Activated CD4-positive, alpha-beta T cell treated with anti-CD3 and anti-CD28 coated beads for 1 hour (primary cell): ENCODE data around the gene COL13A1.

ENCODE experiments used
- DNase-seq: peaks from one replicate; pipeline ENCODE4 v3.0.0-alpha.2; 2020

Gene COL13A1

GRCh38 chr10:69913606-69914382 is 112.1 kb downstream of the COL13A1 start:
- DNase-seq, result no peak

- peak; percentile 18 for DNase-seq
These were observed 112.9 kb downstream of the COL13A1 start for GRCh38 chr10:69914398-69915214.

GRCh38 chr10:69915215-69915560 is 113.5 kb downstream of the COL13A1 start:
- no peak for DNase-seq

GRCh38 chr10:69916118-69916517 is 114.4 kb downstream of the COL13A1 start:
- no peak for DNase-seq

GRCh38 chr10:69918036-69918435 is 116.3 kb downstream of the COL13A1 start:
- DNase-seq, result no peak

- DNase-seq, result no peak
These were observed 117.5 kb downstream of the COL13A1 start for GRCh38 chr10:69919250-69919649.

GRCh38 chr10:69925111-69925510 is 123.4 kb downstream of the COL13A1 start:
- no peak for DNase-seq

- DNase-seq, result no peak
These were observed 126.6 kb downstream of the COL13A1 start for GRCh38 chr10:69928339-69928738.

GRCh38 chr10:69929575-69929974 is 127.9 kb downstream of the COL13A1 start:
- no peak for DNase-seq

- no peak for DNase-seq
These were observed 133.1 kb downstream of the COL13A1 start for GRCh38 chr10:69934768-69935167.

- DNase-seq, result no peak
These were observed 134.4 kb downstream of the COL13A1 start for GRCh38 chr10:69936091-69936490.

- DNase-seq, result no peak
These were observed 136.9 kb downstream of the COL13A1 start for GRCh38 chr10:69938541-69938991.

GRCh38 chr10:69939061-69939460 is 137.4 kb downstream of the COL13A1 start:
- no peak for DNase-seq

GRCh38 chr10:69939481-69939880 is 137.8 kb downstream of the COL13A1 start:
- DNase-seq, result no peak

- no peak for DNase-seq
These were observed 140.0 kb downstream of the COL13A1 start for GRCh38 chr10:69941730-69942129.

- DNase-seq, result no peak
These were observed 141.7 kb downstream of the COL13A1 start for GRCh38 chr10:69943292-69943820.

- no peak for DNase-seq
These were observed 143.1 kb downstream of the COL13A1 start for GRCh38 chr10:69944761-69945160.

GRCh38 chr10:69948261-69948660 is 146.6 kb downstream of the COL13A1 start:
- no peak for DNase-seq

- DNase-seq, result no peak
These were observed 148.1 kb downstream of the COL13A1 start for GRCh38 chr10:69949770-69950169.

- no peak for DNase-seq
These were observed 150.0 kb downstream of the COL13A1 start for GRCh38 chr10:69951658-69952057.

GRCh38 chr10:69952069-69952800 is 150.5 kb downstream of the COL13A1 start:
- no peak for DNase-seq

- no peak for DNase-seq
These were observed 151.1 kb downstream of the COL13A1 start for GRCh38 chr10:69952821-69953221.

- no peak for DNase-seq
These were observed 152.1 kb downstream of the COL13A1 start for GRCh38 chr10:69953851-69954250.
